ENCODE data around the gene CAB39.
"Not testable (repeated sequence)": the region's sequence is repeated elsewhere in the genome, so short reads cannot be mapped to it uniquely, and the experiment has no call there.

The CAB39 gene

GRCh38 chr2:230722207-230722885, 9.7 kb downstream of the CAB39 start:
- H3K4me3 ChIP-seq (ENCODE audit: insufficient read depth in 1 of 2, low read depth in 1 of 2, low read length in 2 of 2), result no peak overlapping the region
- H2BK15ac ChIP-seq (ENCODE audit: low read depth, poor library complexity, severe bottlenecking), result no peak overlapping the region
- H3K4me2 ChIP-seq (ENCODE audit: low read length, poor library complexity, severe bottlenecking), result no peak overlapping the region
- no peak overlapping the region for H2BK12ac ChIP-seq (ENCODE audit: low read length in 2 of 2)
- peaks cover 8 to 51% of the 10 kb centered on the region in 2 experiments for H3K36me3 ChIP-seq (ENCODE audit: control insufficient read depth in 1 of 2, insufficient read depth in 2 of 2, low read depth in 1 of 2, low read length in 2 of 2)
- 91% methylated on average over 2 of the region's 4 CpGs for WGBS
- no peak overlapping the region for H2AK5ac ChIP-seq (ENCODE audit: low read length, severe bottlenecking)
- peaks cover 2% of the 10 kb centered on the region for H3K4me1 ChIP-seq (ENCODE audit: control insufficient read depth, insufficient read depth, low read depth, low read length)
- no peak overlapping the region for H3K9ac ChIP-seq (ENCODE audit: low read length)
- H4K91ac ChIP-seq (ENCODE audit: low read length), result no peak overlapping the region
- H3K27ac ChIP-seq (ENCODE audit: low read length, poor library complexity, severe bottlenecking), result no peak overlapping the region
- H3K79me1 ChIP-seq (replicated peaks; ENCODE audit: low read length, poor library complexity, severe bottlenecking), result peaks cover 2% of the 10 kb centered on the region
- no peak overlapping the region for H3K18ac ChIP-seq (ENCODE audit: low read depth in 1 of 2, low read length in 2 of 2)
- no peak overlapping the region for H4K8ac ChIP-seq (ENCODE audit: low read length)
- no peak overlapping the region for H2BK120ac ChIP-seq (ENCODE audit: low read depth, low read length)
- H2AFZ ChIP-seq (ENCODE audit: low read depth, low read length), result no peak overlapping the region
- H3K9me3 ChIP-seq (ENCODE audit: control insufficient read depth, low read length), result no peaks in the 10 kb centered on the region
- no peak overlapping the region for H3K14ac ChIP-seq (ENCODE audit: low read length in 2 of 2)
- H3K27me3 ChIP-seq (ENCODE audit: control insufficient read depth in 1 of 2, insufficient read depth in 1 of 2, low read length in 2 of 2), result no peaks in the 10 kb centered on the region
- H2BK5ac ChIP-seq (ENCODE audit: low read depth, low read length, poor library complexity, severe bottlenecking), result no peak overlapping the region
- H3K4ac ChIP-seq (ENCODE audit: low read depth in 1 of 2, low read length in 2 of 2), result no peak overlapping the region
- no peak for DNase-seq
- no peak overlapping the region for H3K23ac ChIP-seq (ENCODE audit: low read length in 2 of 2)

DNA sequence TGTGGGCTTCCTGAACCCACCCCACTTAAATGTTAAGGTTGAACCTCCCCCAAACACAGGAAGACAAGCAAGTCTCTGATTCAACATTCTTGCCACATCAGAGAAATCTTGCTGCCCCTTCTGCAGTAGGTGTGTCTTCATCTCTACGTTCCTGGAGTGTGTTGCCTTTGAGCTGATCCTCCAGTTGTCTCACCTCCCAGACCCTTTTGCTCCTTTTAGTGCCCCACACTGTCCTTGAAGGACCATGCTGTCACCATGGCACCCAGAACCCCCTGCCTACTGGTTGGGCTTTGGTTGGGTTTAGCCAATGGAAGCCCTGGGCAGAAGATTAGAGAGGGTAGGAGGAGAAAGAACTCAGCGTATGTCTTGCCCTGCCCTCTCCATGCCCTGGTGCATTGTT, 10.7 kb downstream of the CAB39 start:
- Histone ChIP-seq H3K27me3 (ENCODE audit: control insufficient read depth in 1 of 2, insufficient read depth in 1 of 2, low read length in 2 of 2) (no peaks in the 10 kb centered on the region), H3K23ac (ENCODE audit: low read length in 2 of 2) (no peak overlapping the region), H4K8ac (ENCODE audit: low read length) (peak overlapping the region; percentile 1), H3K14ac (ENCODE audit: low read length in 2 of 2) (no peak overlapping the region), H3K4me3 (ENCODE audit: insufficient read depth in 1 of 2, low read depth in 1 of 2, low read length in 2 of 2) (no peak overlapping the region), H3K4ac (ENCODE audit: low read depth in 1 of 2, low read length in 2 of 2) (no peak overlapping the region), H2BK15ac (ENCODE audit: low read depth, poor library complexity, severe bottlenecking) (no peak overlapping the region), H2BK120ac (ENCODE audit: low read depth, low read length) (no peak overlapping the region), H3K4me2 (ENCODE audit: low read length, poor library complexity, severe bottlenecking) (no peak overlapping the region), H2BK12ac (ENCODE audit: low read length in 2 of 2) (no peak overlapping the region), H2AFZ (ENCODE audit: low read depth, low read length) (no peak overlapping the region), H3K36me3 (ENCODE audit: control insufficient read depth in 1 of 2, insufficient read depth in 2 of 2, low read depth in 1 of 2, low read length in 2 of 2) (peaks cover 8 to 51% of the 10 kb centered on the region in 2 experiments), H3K27ac (ENCODE audit: low read length, poor library complexity, severe bottlenecking) (no peak overlapping the region), H3K4me1 (ENCODE audit: control insufficient read depth, insufficient read depth, low read depth, low read length) (peaks cover 2% of the 10 kb centered on the region), H3K79me1 (replicated peaks; ENCODE audit: low read length, poor library complexity, severe bottlenecking) (peaks cover 4% of the 10 kb centered on the region), H2AK5ac (ENCODE audit: low read length, severe bottlenecking) (peak overlapping the region; percentile 44), H4K91ac (ENCODE audit: low read length) (no peak overlapping the region), H3K9me3 (ENCODE audit: control insufficient read depth, low read length) (no peaks in the 10 kb centered on the region), H2BK5ac (ENCODE audit: low read depth, low read length, poor library complexity, severe bottlenecking) (no peak overlapping the region), H3K9ac (ENCODE audit: low read length) (no peak overlapping the region), H3K18ac (ENCODE audit: low read depth in 1 of 2, low read length in 2 of 2) (no peak overlapping the region)
- WGBS, result 76% methylated on average over 1 of the region's 2 CpGs
- DNase-seq, result no peak

GRCh38 chr2:230724957-230725356, 12.3 kb downstream of the CAB39 start:
- not testable (repeated sequence) for H2BK120ac ChIP-seq (ENCODE audit: low read depth, low read length); H3K9ac ChIP-seq (ENCODE audit: low read length); H2AK5ac ChIP-seq (ENCODE audit: low read length, severe bottlenecking); H3K4me3 ChIP-seq (ENCODE audit: insufficient read depth in 1 of 2, low read depth in 1 of 2, low read length in 2 of 2); H3K9me3 ChIP-seq (ENCODE audit: control insufficient read depth, low read length); H3K27me3 ChIP-seq (ENCODE audit: control insufficient read depth in 1 of 2, insufficient read depth in 1 of 2, low read length in 2 of 2); H3K18ac ChIP-seq (ENCODE audit: low read depth in 1 of 2, low read length in 2 of 2); H3K4ac ChIP-seq (ENCODE audit: low read depth in 1 of 2, low read length in 2 of 2); DNase-seq; H4K91ac ChIP-seq (ENCODE audit: low read length); H3K23ac ChIP-seq (ENCODE audit: low read length in 2 of 2); H3K27ac ChIP-seq (ENCODE audit: low read length, poor library complexity, severe bottlenecking); H2BK5ac ChIP-seq (ENCODE audit: low read depth, low read length, poor library complexity, severe bottlenecking); H2BK15ac ChIP-seq (ENCODE audit: low read depth, poor library complexity, severe bottlenecking); H3K4me1 ChIP-seq (ENCODE audit: control insufficient read depth, insufficient read depth, low read depth, low read length); H2BK12ac ChIP-seq (ENCODE audit: low read length in 2 of 2); H3K4me2 ChIP-seq (ENCODE audit: low read length, poor library complexity, severe bottlenecking); H2AFZ ChIP-seq (ENCODE audit: low read depth, low read length); H4K8ac ChIP-seq (ENCODE audit: low read length); H3K79me1 ChIP-seq (replicated peaks; ENCODE audit: low read length, poor library complexity, severe bottlenecking); H3K14ac ChIP-seq (ENCODE audit: low read length in 2 of 2)
- 95% methylated on average over 14 of the region's 14 CpGs for WGBS
- peaks cover 8 to 51% of the 10 kb centered on the region in 2 experiments for H3K36me3 ChIP-seq (ENCODE audit: control insufficient read depth in 1 of 2, insufficient read depth in 2 of 2, low read depth in 1 of 2, low read length in 2 of 2)

DNA sequence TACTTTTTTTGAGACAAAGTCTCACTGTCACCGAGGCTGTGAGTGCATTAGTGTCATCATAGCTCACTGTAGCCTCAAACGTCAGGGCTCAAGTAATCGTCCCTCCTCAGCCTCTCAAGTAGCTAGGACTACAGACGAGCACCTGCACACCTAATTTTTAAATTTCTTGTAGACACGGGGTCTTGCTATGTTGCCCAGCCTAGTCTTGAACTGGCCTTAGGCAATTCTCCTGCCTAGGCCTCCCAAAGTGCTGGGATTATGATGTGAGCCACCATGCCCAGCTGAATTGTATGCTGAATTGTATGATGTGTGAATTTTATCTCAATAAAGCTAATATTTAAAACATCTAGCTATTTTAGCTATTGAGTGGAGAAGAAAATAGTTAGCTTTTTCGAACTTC, 18.9 kb downstream of the CAB39 start:
- Histone ChIP-seq H2BK120ac (ENCODE audit: low read depth, low read length) (no peak overlapping the region), H3K23ac (ENCODE audit: low read length in 2 of 2) (no peak overlapping the region), H2AFZ (ENCODE audit: low read depth, low read length) (no peak overlapping the region), H3K18ac (ENCODE audit: low read depth in 1 of 2, low read length in 2 of 2) (peak overlapping the region in 1 of 2 experiments; percentile 43), H3K4me1 (ENCODE audit: control insufficient read depth, insufficient read depth, low read depth, low read length) (peaks cover 5% of the 10 kb centered on the region), H3K9ac (ENCODE audit: low read length) (no peak overlapping the region), H2AK5ac (ENCODE audit: low read length, severe bottlenecking) (no peak overlapping the region), H3K9me3 (ENCODE audit: control insufficient read depth, low read length) (no peaks in the 10 kb centered on the region), H3K4me2 (ENCODE audit: low read length, poor library complexity, severe bottlenecking) (no peak overlapping the region), H2BK15ac (ENCODE audit: low read depth, poor library complexity, severe bottlenecking) (no peak overlapping the region), H3K27me3 (ENCODE audit: control insufficient read depth in 1 of 2, insufficient read depth in 1 of 2, low read length in 2 of 2) (no peaks in the 10 kb centered on the region), H3K14ac (ENCODE audit: low read length in 2 of 2) (no peak overlapping the region), H4K91ac (ENCODE audit: low read length) (no peak overlapping the region), H3K79me1 (replicated peaks; ENCODE audit: low read length, poor library complexity, severe bottlenecking) (peaks cover 14% of the 10 kb centered on the region), H3K4ac (ENCODE audit: low read depth in 1 of 2, low read length in 2 of 2) (no peak overlapping the region), H2BK5ac (ENCODE audit: low read depth, low read length, poor library complexity, severe bottlenecking) (no peak overlapping the region), H3K4me3 (ENCODE audit: insufficient read depth in 1 of 2, low read depth in 1 of 2, low read length in 2 of 2) (no peak overlapping the region), H3K27ac (ENCODE audit: low read length, poor library complexity, severe bottlenecking) (no peak overlapping the region), H4K8ac (ENCODE audit: low read length) (no peak overlapping the region), H3K36me3 (ENCODE audit: control insufficient read depth in 1 of 2, insufficient read depth in 2 of 2, low read depth in 1 of 2, low read length in 2 of 2) (peaks cover 0 to 14% of the 10 kb centered on the region in 2 experiments), H2BK12ac (ENCODE audit: low read length in 2 of 2) (no peak overlapping the region)
- WGBS, result 97% methylated on average over 6 of the region's 6 CpGs
- DNase-seq, result no peak
